Heart left ventricle (tissue), 16 donors: ENCODE results near the gene DPYSL3. TPM values are rescaled to one million over a fixed set of nuclear protein-coding genes. Genes with fewer than 3 reads are reported as not detected.

Experiments used
- ATAC-seq, 4 donors: fragments of 200-7000 bp; cut with Tn5 transposase; one replicate each; pipeline ENCODE4 v1.9.1; 2020 to 2022; ENCODE audit warnings: moderate library complexity in 4 of 4, mild to moderate bottlenecking in 3 of 4, moderate number of reproducible peaks in 1 of 4
- DNase-seq, 5 donors: peaks; one replicate each; pipeline ENCODE4 v3.0.0-alpha.2; 2020
- H3K27ac ChIP-seq, 12 donors: fragments of 200-600 bp; sonication (generic) in 4 of 12; one replicate each; pipeline versions ENCODE4 v1.5.0 to v1.8.0; 2016 to 2022; ENCODE audit warnings: mild to moderate bottlenecking in 2 of 12
- H3K27me3 ChIP-seq, 9 donors: fragments of 200-600 bp; sonication (generic) in 2 of 9; one replicate each; pipeline versions ENCODE4 v1.5.1 to v1.8.0; 2016 to 2022; ENCODE audit warnings: mild to moderate bottlenecking in 3 of 9
- H3K36me3 ChIP-seq, 9 donors: fragments of 200-600 bp; sonication (generic) in 2 of 9; one replicate each; pipeline versions ENCODE4 v1.5.0 to v1.8.0; 2018 to 2022; ENCODE audit warnings: mild to moderate bottlenecking in 2 of 9
- H3K4me1 ChIP-seq, 12 donors: fragments of 200-600 bp; sonication (generic) in 4 of 12; one replicate each; pipeline versions ENCODE4 v1.5.0 to v1.8.0; 2016 to 2022; ENCODE audit warnings: mild to moderate bottlenecking in 3 of 12
- H3K4me3 ChIP-seq, 12 donors: fragments of 200-600 bp; sonication (generic) in 4 of 12; one replicate each; pipeline versions ENCODE4 v1.5.0 to v1.8.0; 2017 to 2022; ENCODE audit warnings: mild to moderate bottlenecking in 9 of 12, moderate library complexity in 4 of 12
- H3K9me3 ChIP-seq, 12 donors: fragments of 200-600 bp; sonication (generic) in 4 of 12; one replicate each; pipeline versions ENCODE4 v1.5.0 to v1.8.0; 2016 to 2022; ENCODE audit warnings: mild to moderate bottlenecking in 1 of 12
- POLR2A ChIP-seq, 2 donors: fragments of 450-650 bp; IDR thresholded peaks; one replicate each; pipeline ENCODE4 v1.6.1; 2017; ENCODE audit warnings: antibody characterized with exemption in 2 of 2, mild to moderate bottlenecking in 2 of 2, moderate library complexity in 2 of 2
- WGBS, 4 donors: extraction: QIAGEN DNeasy Blood & Tissue Kit in 2 of 4; methylation state at CpG; one replicate each; pipeline versions ENCODE4 v1.1.5 to v1.1.7; 2013 to 2018; 5-methylcytosine and 5-hydroxymethylcytosine counted together
- intact Hi-C, 10 donors: fragments of 100-400 bp; cut with DNase I; formaldehyde crosslinking; loops; one replicate each; pipeline versions ENCODE4 v1.11.1 to v1.14.2; 2022
- polyA plus RNA-seq, 2 donors: library from polyadenylated mRNA; stranded (reverse); fragments of 200-250 nt; gene quantifications; one replicate each; pipeline ENCODE4 v1.2.3, GENCODE V29; 2013
- total RNA-seq, 9 donors: library from RNA; depleted of rRNA in 2 of 9; stranded (reverse); fragments of >200 nt in 2 of 9; fragmentation: NEBNext Ultra II Directional in 3 of 9; extraction: Animal tissue kit (Norgen Biotek cat#: 25700) in 3 of 9; gene quantifications; one replicate each; pipeline versions ENCODE4 v1.1.0 to v1.2.4, GENCODE V29; 2016 to 2023
- TF ChIP-seq, protein P1 (sequence below), 12 donors: fragments of 200-600 bp; sonication (generic) in 4 of 12; IDR thresholded peaks; one replicate each; pipeline versions ENCODE4 v1.5.0 to v1.8.0; 2018 to 2022; ENCODE audit warnings: antibody characterized with exemption in 12 of 12, mild to moderate bottlenecking in 5 of 12
- donor health status: ischemic (EF 13 %, LVEDD 7.1; RV severe dilation, severe dysfunction).
- donor health status: healthy with polysubstance abuse.
- donor health status: DM: no; HTN: yes; CAD: no.
- donor health status: DM: no; HTN: no; CAD: no.
- donor health status: ischemic (EF 25% LVEDD 6.9; RV normal size, moderate dysfunction).
- donor health status: ischemic (EF 25% LVEDD 5.7; RV mildly dilated, moderate dysfunction).
- donor health status: healthy.
- donor health status: DM: yes; HTN: yes; CAD: no.
- donor health status: ischemic (EF 35%, LVEDD 5.7; RV mildly dilated, moderate dysfunction).
- donor health status: nonischemic (EF 11% LVEDD 7.7; RV severe dilation, severe dysfunction).
- donor health status: DM: yes; HTN: yes; CAD: no.
- donor health status: PGD.
- donor health status: ischemic (EF 29% LVEDD 5.4; RV normal size, mild dysfunction).
- donor health status: nonischemic (EF 23%, LVEDD 6.1; RV moderate dilation, normal function).

The DPYSL3 gene
- total and polyA plus RNA-seq, 11 donors = 7.9 to 54.7 (median 20.6) TPM

DNA sequence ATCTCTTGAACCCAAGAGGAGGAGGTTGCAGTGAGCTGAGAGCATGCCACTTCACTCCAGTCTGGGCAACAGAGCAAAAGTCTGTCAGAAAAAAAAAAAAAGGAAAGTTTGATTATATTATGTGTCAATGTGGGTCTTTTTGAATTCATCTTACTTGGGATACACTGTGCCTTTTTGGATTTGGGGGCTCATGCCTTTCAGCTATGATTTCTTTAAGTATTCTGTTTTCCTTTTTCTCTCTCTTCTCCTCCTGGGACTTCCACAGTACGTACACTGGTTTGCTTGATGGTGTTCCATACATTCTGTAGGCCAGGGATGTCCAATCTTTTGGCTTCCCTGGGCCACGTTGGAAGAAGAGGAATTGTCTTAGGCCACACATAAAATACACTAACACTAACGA, 128.3 kb downstream of the DPYSL3 start:
- no peak for DNase-seq
- Histone ChIP-seq H3K9me3 (peaks cover 0 to 8% (median 0%) of the 10 kb centered on the region in 12 donors), H3K4me3 (no peak overlapping the region), H3K27ac (no peak overlapping the region), H3K4me1 (no peaks in the 10 kb centered on the region), H3K27me3 (peaks cover 0 to 6% (median 0%) of the 10 kb centered on the region in 9 donors), H3K36me3 (no peaks in the 10 kb centered on the region)
- intact Hi-C loops = no loop called here
- TF ChIP-seq, protein P1, sequence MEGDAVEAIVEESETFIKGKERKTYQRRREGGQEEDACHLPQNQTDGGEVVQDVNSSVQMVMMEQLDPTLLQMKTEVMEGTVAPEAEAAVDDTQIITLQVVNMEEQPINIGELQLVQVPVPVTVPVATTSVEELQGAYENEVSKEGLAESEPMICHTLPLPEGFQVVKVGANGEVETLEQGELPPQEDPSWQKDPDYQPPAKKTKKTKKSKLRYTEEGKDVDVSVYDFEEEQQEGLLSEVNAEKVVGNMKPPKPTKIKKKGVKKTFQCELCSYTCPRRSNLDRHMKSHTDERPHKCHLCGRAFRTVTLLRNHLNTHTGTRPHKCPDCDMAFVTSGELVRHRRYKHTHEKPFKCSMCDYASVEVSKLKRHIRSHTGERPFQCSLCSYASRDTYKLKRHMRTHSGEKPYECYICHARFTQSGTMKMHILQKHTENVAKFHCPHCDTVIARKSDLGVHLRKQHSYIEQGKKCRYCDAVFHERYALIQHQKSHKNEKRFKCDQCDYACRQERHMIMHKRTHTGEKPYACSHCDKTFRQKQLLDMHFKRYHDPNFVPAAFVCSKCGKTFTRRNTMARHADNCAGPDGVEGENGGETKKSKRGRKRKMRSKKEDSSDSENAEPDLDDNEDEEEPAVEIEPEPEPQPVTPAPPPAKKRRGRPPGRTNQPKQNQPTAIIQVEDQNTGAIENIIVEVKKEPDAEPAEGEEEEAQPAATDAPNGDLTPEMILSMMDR (IDR thresholded peaks at IDR 0.05) = no peak
- TF ChIP-seq POLR2A (IDR thresholded peaks at IDR 0.05) = no peak
- ATAC-seq = no peak
- WGBS, 4 donors = 83 to 90% (median 88%) methylated on average over 3 of the region's 3 CpGs

- 90 to 97% (median 91%) methylated on average over 1 of the region's 1 CpG for WGBS, 4 donors
- TF ChIP-seq, protein P1 (IDR thresholded peaks at IDR 0.05) = no peak
- TF ChIP-seq POLR2A (IDR thresholded peaks at IDR 0.05) = no peak
- intact Hi-C loops = no loop called here
These were observed 132.2 kb downstream of the DPYSL3 start for GRCh38 chr5:147377682-147378081.

GRCh38 chr5:147375151-147375550, 134.7 kb downstream of the DPYSL3 start:
- no peaks in the 10 kb centered on the region for H3K36me3 ChIP-seq
- WGBS, 4 donors = 79 to 83% (median 79%) methylated on average over 5 of the region's 5 CpGs

More at GRCh38 chr5:147377682-147378081, 132.2 kb downstream of the DPYSL3 start:
- no peak overlapping the region for H3K27ac ChIP-seq
- peaks cover 0 to 8% (median 0%) of the 10 kb centered on the region in 12 donors for H3K9me3 ChIP-seq
- H3K36me3 ChIP-seq = no peaks in the 10 kb centered on the region
- DNase-seq (no peak), ATAC-seq (no peak)
- H3K27me3 ChIP-seq = peaks cover 0 to 6% (median 0%) of the 10 kb centered on the region in 9 donors
- H3K4me1 ChIP-seq = no peaks in the 10 kb centered on the region
- H3K4me3 ChIP-seq = no peak overlapping the region

GRCh38 chr5:147373328-147373727, 136.5 kb downstream of the DPYSL3 start:
- intact Hi-C loops = loop anchor here in 2 of 10 donors (5.0 kb wide), 1 partner anchor 146 kb away; no protein-coding TSS in a partner anchor
- no peak overlapping the region for H3K4me3 ChIP-seq
- TF ChIP-seq POLR2A (IDR thresholded peaks at IDR 0.05) = no peak
- TF ChIP-seq, protein P1 (IDR thresholded peaks at IDR 0.05) = no peak
- H3K36me3 ChIP-seq = no peaks in the 10 kb centered on the region
- no peak overlapping the region for H3K27ac ChIP-seq
- no peak for DNase-seq
- no peak for ATAC-seq
- WGBS, 4 donors = 91 to 94% (median 92%) methylated on average over 3 of the region's 3 CpGs
- no peaks in the 10 kb centered on the region for H3K4me1 ChIP-seq
- peaks cover 0 to 4% (median 0%) of the 10 kb centered on the region in 9 donors for H3K27me3 ChIP-seq
- H3K9me3 ChIP-seq = peaks cover 0 to 2% (median 0%) of the 10 kb centered on the region in 12 donors

More at GRCh38 chr5:147375151-147375550, 134.7 kb downstream of the DPYSL3 start:
- no peak for TF ChIP-seq POLR2A (IDR thresholded peaks at IDR 0.05)
- TF ChIP-seq, protein P1 (IDR thresholded peaks at IDR 0.05) = no peak
- peaks cover 0 to 6% (median 0%) of the 10 kb centered on the region in 9 donors for H3K27me3 ChIP-seq
- intact Hi-C loops = no loop called here
- ATAC-seq (no peak), DNase-seq (no peak)
- H3K4me1 ChIP-seq = no peaks in the 10 kb centered on the region
- peaks cover 0 to 8% (median 0%) of the 10 kb centered on the region in 12 donors for H3K9me3 ChIP-seq
- H3K4me3 ChIP-seq = no peak overlapping the region
- no peak overlapping the region for H3K27ac ChIP-seq
